ENCODE data around the gene MYOZ3. TPM values are rescaled to one million over a fixed set of nuclear protein-coding genes. Genes with fewer than 3 reads are reported as not detected.
A peak's percentile ranks its signal among the peaks of the same experiment; 100 is the strongest.

MYOZ3 gene
- total RNA-seq, 1 experiment from 2014 or later, result not detected

DNA sequence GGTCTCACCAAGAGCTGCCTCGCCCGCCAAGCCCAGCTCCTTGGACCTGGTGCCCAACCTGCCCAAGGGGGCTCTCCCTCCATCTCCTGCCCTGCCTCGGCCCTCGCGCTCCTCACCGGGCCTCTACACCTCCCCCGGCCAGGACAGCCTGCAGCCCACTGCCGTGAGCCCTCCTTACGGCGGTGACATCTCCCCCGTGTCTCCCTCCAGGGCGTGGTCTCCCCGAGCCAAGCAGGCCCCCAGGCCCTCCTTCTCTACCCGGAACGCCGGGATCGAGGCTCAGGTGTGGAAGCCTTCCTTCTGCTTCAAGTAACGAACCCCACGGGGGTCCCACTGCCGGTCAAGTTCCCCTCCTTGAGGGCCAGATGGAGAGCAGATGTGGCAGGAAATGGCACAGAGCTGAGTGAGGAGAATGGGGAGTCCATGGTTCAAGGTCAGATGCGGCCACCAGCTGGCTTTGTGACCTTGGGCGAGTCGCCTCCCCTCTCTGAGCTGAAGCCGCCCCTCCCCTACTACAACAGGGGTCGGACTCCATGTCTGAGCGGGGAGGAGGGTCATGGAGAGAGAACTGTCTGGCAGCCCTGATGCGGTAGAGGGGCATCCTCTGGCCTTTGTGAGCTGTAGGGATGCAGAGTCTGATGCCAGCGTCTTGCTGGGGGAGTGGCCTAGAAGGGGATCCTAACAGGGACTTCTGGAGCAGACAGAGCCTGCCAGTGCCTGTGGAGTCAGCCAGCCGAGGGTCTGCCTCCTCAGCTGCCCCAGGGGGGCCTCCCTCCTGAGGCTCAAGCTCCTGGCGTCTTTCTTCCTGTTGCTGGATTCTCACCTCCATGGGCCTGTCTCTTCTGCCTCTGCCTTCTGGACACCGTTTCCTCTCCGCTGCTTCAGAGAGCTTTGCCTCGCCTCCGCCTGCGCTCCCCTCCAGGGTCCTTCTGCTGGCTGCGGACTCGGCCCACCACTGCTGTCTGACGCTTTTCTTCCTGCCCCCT is 10.7 kb upstream of the MYOZ3 start:
- in situ Hi-C loops (cut with HindIII; ENCODE audit: low pct_unique_long_range_greater_than_20kb, low sequenced_read_pairs), result no loop called here
- DNase-seq (ENCODE audit: low read depth, low spot score), result no peak

- in situ Hi-C loops (cut with HindIII; ENCODE audit: low pct_unique_long_range_greater_than_20kb, low sequenced_read_pairs), result no loop called here
- no peak for DNase-seq (ENCODE audit: low read depth, low spot score)
Observed at GRCh38 chr5:150651382-150651781, 9.7 kb upstream of the MYOZ3 start.

GRCh38 chr5:150651924-150652671 is 9.0 kb upstream of the MYOZ3 start:
- in situ Hi-C loops (cut with HindIII; ENCODE audit: low pct_unique_long_range_greater_than_20kb, low sequenced_read_pairs), result no loop called here
- DNase-seq (ENCODE audit: low read depth, low spot score), result no peak

GRCh38 chr5:150653145-150653761 is 7.8 kb upstream of the MYOZ3 start:
- no peak for DNase-seq (ENCODE audit: low read depth, low spot score)
- in situ Hi-C loops (cut with HindIII; ENCODE audit: low pct_unique_long_range_greater_than_20kb, low sequenced_read_pairs), result no loop called here

GRCh38 chr5:150653762-150654556 is 7.1 kb upstream of the MYOZ3 start:
- in situ Hi-C loops (cut with HindIII; ENCODE audit: low pct_unique_long_range_greater_than_20kb, low sequenced_read_pairs), result no loop called here

GRCh38 chr5:150655221-150655620 is 5.8 kb upstream of the MYOZ3 start:
- in situ Hi-C loops (cut with HindIII; ENCODE audit: low pct_unique_long_range_greater_than_20kb, low sequenced_read_pairs), result no loop called here
- no peak for DNase-seq (ENCODE audit: low read depth, low spot score)

More at GRCh38 chr5:150653762-150654556, 7.1 kb upstream of the MYOZ3 start:
- DNase-seq (ENCODE audit: low read depth, low spot score), result no peak

- peak; percentile 40 for DNase-seq (ENCODE audit: low read depth, low spot score)
- in situ Hi-C loops (cut with HindIII; ENCODE audit: low pct_unique_long_range_greater_than_20kb, low sequenced_read_pairs), result no loop called here
Observed at GRCh38 chr5:150656191-150657132, 4.6 kb upstream of the MYOZ3 start.

DNA sequence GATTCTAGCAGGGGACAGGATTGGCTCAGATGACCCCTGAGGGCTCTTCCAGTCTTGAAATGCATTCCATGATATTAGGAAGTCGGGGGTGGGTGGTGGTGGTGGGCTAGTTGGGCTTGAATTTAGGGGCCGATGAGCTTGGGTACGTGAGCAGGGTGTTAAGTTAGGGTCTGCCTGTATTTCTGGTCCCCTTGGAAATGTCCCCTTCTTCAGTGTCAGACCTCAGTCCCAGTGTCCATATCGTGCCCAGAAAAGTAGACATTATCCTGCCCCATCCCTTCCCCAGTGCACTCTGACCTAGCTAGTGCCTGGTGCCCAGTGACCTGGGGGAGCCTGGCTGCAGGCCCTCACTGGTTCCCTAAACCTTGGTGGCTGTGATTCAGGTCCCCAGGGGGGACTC is 2.9 kb upstream of the MYOZ3 start:
- no peak for DNase-seq (ENCODE audit: low read depth, low spot score)
- in situ Hi-C loops (cut with HindIII; ENCODE audit: low pct_unique_long_range_greater_than_20kb, low sequenced_read_pairs), result no loop called here

GRCh38 chr5:150658699-150659265 is 2.3 kb upstream of the MYOZ3 start:
- no peak for DNase-seq (ENCODE audit: low read depth, low spot score)
- in situ Hi-C loops (cut with HindIII; ENCODE audit: low pct_unique_long_range_greater_than_20kb, low sequenced_read_pairs), result no loop called here

GRCh38 chr5:150659360-150660107 is 1.5 kb upstream of the MYOZ3 start:
- DNase-seq (ENCODE audit: low read depth, low spot score), result no peak
- in situ Hi-C loops (cut with HindIII; ENCODE audit: low pct_unique_long_range_greater_than_20kb, low sequenced_read_pairs), result no loop called here

GRCh38 chr5:150660108-150660831 is 781 bp upstream of the MYOZ3 start:
- DNase-seq (ENCODE audit: low read depth, low spot score), result no peak
- in situ Hi-C loops (cut with HindIII; ENCODE audit: low pct_unique_long_range_greater_than_20kb, low sequenced_read_pairs), result no loop called here

DNA sequence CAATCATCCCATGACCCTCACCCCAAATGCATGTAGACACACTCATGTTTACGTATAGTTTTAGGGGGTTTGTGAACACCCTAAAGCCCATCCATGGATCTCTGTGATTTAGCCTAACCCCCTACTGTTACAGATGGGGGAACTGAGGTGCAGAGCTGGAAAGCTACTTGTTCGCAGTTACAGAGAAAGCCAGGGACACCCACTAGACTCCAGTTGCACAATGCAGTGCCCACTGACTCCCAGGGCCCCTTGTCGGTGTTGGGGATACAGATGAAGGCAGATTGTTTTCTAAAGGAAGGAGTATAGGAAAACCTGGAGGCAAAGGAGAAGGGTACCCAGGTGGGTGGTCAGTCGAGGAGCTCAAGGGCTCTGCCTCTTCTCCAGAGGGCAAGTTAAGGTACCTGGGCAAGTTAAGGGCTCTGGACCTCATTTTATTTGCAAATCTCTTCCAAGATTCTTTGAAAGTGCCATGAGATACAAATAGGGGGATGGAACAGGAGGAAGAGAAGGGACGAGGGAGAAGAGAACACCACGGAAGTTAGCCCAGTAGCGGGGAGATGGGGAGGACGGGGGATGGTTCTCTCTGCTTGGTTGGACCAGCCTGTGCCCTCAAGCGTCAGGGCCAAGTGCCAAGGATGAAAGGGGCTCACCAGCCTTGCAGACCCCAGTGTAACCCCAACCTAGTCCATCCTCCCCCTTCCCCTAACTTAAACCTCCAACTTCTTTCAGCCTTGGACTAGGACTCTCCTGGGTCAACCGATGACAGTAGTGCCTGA is 958 bp downstream of the MYOZ3 start:
- no peak for DNase-seq (ENCODE audit: low read depth, low spot score)
- in situ Hi-C loops (cut with HindIII; ENCODE audit: low pct_unique_long_range_greater_than_20kb, low sequenced_read_pairs), result no loop called here

DNA sequence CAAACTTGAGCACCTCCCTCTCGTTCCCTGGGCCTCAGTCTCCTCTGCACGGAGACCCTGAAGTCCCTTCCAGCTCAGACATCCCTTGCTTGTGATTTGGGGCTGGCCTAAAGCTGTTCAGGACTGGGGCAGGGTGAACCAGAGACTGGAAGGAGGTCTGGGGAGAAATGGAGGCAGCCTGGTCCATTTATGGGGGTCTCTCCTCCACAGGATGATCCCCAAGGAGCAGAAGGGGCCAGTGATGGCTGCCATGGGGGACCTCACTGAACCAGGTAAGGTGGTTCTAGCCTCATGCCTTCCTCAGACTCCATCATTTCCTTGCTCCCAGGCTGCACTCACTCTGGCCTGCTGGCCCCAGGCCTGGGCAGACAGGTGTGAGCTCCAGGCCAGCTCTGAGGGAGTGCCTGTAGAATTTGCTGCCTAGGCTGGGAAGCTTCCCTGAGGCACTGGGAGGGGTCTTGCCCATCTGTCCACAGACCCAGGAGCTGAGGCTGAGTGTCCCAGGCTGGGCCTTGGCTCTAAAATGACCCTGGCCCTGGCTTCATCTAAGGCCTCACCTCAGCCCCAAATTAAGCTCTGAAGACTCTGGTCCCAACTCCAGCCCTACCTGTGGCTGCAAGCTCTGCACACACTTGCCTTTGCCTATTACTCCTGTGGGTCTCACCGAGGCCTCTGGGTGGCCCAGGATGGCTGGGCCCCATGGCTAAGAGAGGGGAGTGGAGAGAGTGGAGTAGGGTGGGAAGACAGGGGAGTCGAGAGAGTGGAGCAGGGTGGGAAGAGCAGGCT is 1.9 kb downstream of the MYOZ3 start:
- in situ Hi-C loops (cut with HindIII; ENCODE audit: low pct_unique_long_range_greater_than_20kb, low sequenced_read_pairs), result no loop called here
- DNase-seq (ENCODE audit: low read depth, low spot score), result no peak

DNA sequence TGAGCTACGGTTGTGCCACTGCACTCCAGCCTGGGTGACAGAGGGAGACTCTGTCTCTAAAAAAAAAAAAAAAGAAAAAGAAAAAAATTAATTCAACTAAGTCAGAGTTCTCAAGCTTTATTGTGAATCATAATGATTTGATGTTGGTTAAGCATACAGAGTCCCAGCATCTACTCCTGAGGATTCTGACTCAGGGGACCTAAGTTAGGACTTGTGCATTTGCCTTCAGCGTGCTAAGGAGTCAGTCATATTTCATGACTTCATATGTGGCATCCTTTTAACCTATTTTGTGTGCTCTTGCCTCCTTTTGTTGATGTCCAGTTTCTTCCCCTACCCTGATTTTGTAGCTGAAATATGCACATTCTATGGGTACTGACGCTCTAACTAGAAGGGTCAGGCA is 2.9 kb downstream of the MYOZ3 start:
- no peak for DNase-seq (ENCODE audit: low read depth, low spot score)
- in situ Hi-C loops (cut with HindIII; ENCODE audit: low pct_unique_long_range_greater_than_20kb, low sequenced_read_pairs), result no loop called here
